ENCODE data around the gene PNISR. TPM values are rescaled to one million over a fixed set of nuclear protein-coding genes. Genes with fewer than 3 reads are reported as not detected.
A peak's percentile ranks its signal among the peaks of the same experiment; 100 is the strongest.

PNISR gene
- polyA plus RNA-seq, 1 experiment, result 19.0 TPM

- TF ChIP-seq CTCF (IDR thresholded peaks at IDR 0.05; ENCODE audit: insufficient read depth, low read depth, low read length), result no peak
- Histone ChIP-seq H3K36me3 (ENCODE audit: control insufficient read depth, insufficient read depth, low read length) (peaks cover 2% of the 10 kb centered on the region), H3K4me3 (ENCODE audit: low read depth, low read length) (no peak overlapping the region), H3K27me3 (ENCODE audit: control insufficient read depth, insufficient read depth, low read length) (no peaks in the 10 kb centered on the region)
- CTCF ChIA-PET, result interaction anchor here (0.6 kb wide), 1 partner anchor 1268 kb away, joined by 3 read pairs; no protein-coding TSS in a partner anchor
- DNase-seq (ENCODE audit: low read depth), result no peak
- POLR2A ChIA-PET, result no interaction called here
Observed at GRCh38 chr6:99427988-99428387, 2.9 kb upstream of the PNISR start.

- Histone ChIP-seq H3K4me3 (ENCODE audit: low read depth, low read length) (peak overlapping the region; percentile 45), H3K36me3 (ENCODE audit: control insufficient read depth, insufficient read depth, low read length) (no peaks in the 10 kb centered on the region), H3K27me3 (ENCODE audit: control insufficient read depth, insufficient read depth, low read length) (no peaks in the 10 kb centered on the region)
- ChIA-PET CTCF (interaction anchor here (0.5 to 1.7 kb wide), 6 partner anchors 8 to 124 kb away, joined by 3 to 9 read pairs (median 4); no protein-coding TSS in a partner anchor), POLR2A (no interaction called here)
- no peak for TF ChIP-seq CTCF (IDR thresholded peaks at IDR 0.05; ENCODE audit: insufficient read depth, low read depth, low read length)
- no peak for DNase-seq (ENCODE audit: low read depth)
Observed at GRCh38 chr6:99426451-99426757, 1.3 kb upstream of the PNISR start.

GRCh38 chr6:99425647-99426450, 741 bp upstream of the PNISR start:
- POLR2A ChIA-PET, result interaction anchor here (1.0 kb wide), 1 partner anchor 32 kb away, joined by 3 read pairs; the partner anchor contains the start of gene COQ3
- Histone ChIP-seq H3K27me3 (ENCODE audit: control insufficient read depth, insufficient read depth, low read length) (no peaks in the 10 kb centered on the region), H3K4me3 (ENCODE audit: low read depth, low read length) (peak overlapping the region; percentile 45), H3K36me3 (ENCODE audit: control insufficient read depth, insufficient read depth, low read length) (no peaks in the 10 kb centered on the region)
- CTCF ChIA-PET, result interaction anchor here (0.5 to 1.7 kb wide), 6 partner anchors 9 to 125 kb away, joined by 3 to 9 read pairs (median 4); no protein-coding TSS in a partner anchor
- TF ChIP-seq CTCF (IDR thresholded peaks at IDR 0.05; ENCODE audit: insufficient read depth, low read depth, low read length), result peak; percentile 57
- peak; percentile 66 for DNase-seq (ENCODE audit: low read depth)

- ChIA-PET POLR2A (no interaction called here), CTCF (interaction anchor here (0.8 kb wide), 1 partner anchor 94 kb away, joined by 3 read pairs; no protein-coding TSS in a partner anchor)
- DNase-seq (ENCODE audit: low read depth), result no peak
- Histone ChIP-seq H3K4me3 (ENCODE audit: low read depth, low read length) (peak overlapping the region; percentile 45), H3K36me3 (ENCODE audit: control insufficient read depth, insufficient read depth, low read length) (no peaks in the 10 kb centered on the region), H3K27me3 (ENCODE audit: control insufficient read depth, insufficient read depth, low read length) (no peaks in the 10 kb centered on the region)
- TF ChIP-seq CTCF (IDR thresholded peaks at IDR 0.05; ENCODE audit: insufficient read depth, low read depth, low read length), result no peak
Observed at GRCh38 chr6:99424022-99424421, 1.1 kb downstream of the PNISR start.

- POLR2A ChIA-PET, result no interaction called here
- CTCF ChIA-PET, result interaction anchor here (0.6 kb wide), 1 partner anchor 10 kb away, joined by 6 read pairs; no protein-coding TSS in a partner anchor
Observed at GRCh38 chr6:99422912-99423311, 2.2 kb downstream of the PNISR start.

More at GRCh38 chr6:99422912-99423311, 2.2 kb downstream of the PNISR start:
- Histone ChIP-seq H3K27me3 (ENCODE audit: control insufficient read depth, insufficient read depth, low read length) (no peaks in the 10 kb centered on the region), H3K4me3 (ENCODE audit: low read depth, low read length) (no peak overlapping the region), H3K36me3 (ENCODE audit: control insufficient read depth, insufficient read depth, low read length) (no peaks in the 10 kb centered on the region)
- DNase-seq (ENCODE audit: low read depth), result no peak
- TF ChIP-seq CTCF (IDR thresholded peaks at IDR 0.05; ENCODE audit: insufficient read depth, low read depth, low read length), result no peak
